PC-3 (cell line): Measurements from ENCODE around the gene ETV6. TPM values are rescaled to one million over a fixed set of nuclear protein-coding genes. Genes with fewer than 3 reads are reported as not detected.

Experiments
- ATAC-seq: fragments of 200-7000 bp; cut with Tn5 transposase; 2 replicates; pipeline ENCODE4 v1.9.1; 2020; ENCODE audit warnings: mild to moderate bottlenecking, moderate library complexity
- BruUV-seq: library from RNA; stranded (reverse); fragments of 400-500 nt; replicated peaks from 2 replicates; lab custom pipeline; 2021; lab: Mats Ljungman, UMichigan
- CTCF ChIA-PET: fragments of 300-600 bp; sonication (Branson Sonifier 250); formaldehyde crosslinking; loops from one replicate; lab custom pipeline; 2022; ENCODE audit warnings: antibody characterized with exemption; lab: Charles Lee
- POLR2A ChIA-PET: fragments of 300-600 bp; sonication (Branson Sonifier 250); formaldehyde crosslinking; loops from one replicate; lab custom pipeline; 2022; ENCODE audit warnings: antibody characterized with exemption; ENCODE audit not compliant: unreplicated experiment; lab: Charles Lee
- DNase-seq: peaks from one replicate; pipeline ENCODE4 v3.0.0-alpha.2; 2015
- H2AFZ ChIP-seq: fragments of 300-600 bp; sonication (generic); 2 replicates; pipeline ENCODE4 v1.6.0; 2016; ENCODE audit warnings: antibody characterized with exemption, low read length
- H3F3A ChIP-seq: fragments of 300-600 bp; sonication (generic); one replicate; pipeline ENCODE4 v1.6.0; 2017; ENCODE audit warnings: antibody characterized with exemption, low read length, control low read depth, mild to moderate bottlenecking; ENCODE audit not compliant: unreplicated experiment
- H3K27ac ChIP-seq: fragments of 300-600 bp; sonication (generic); 2 replicates; pipeline ENCODE4 v1.5.1; 2016; ENCODE audit warnings: mild to moderate bottlenecking, low read length
- H3K27me3 ChIP-seq: fragments of 300-600 bp; sonication (generic); 2 replicates; pipeline ENCODE4 v1.6.1; 2016; ENCODE audit warnings: low read length, mixed read lengths
- H3K36me3 ChIP-seq: fragments of 300-600 bp; sonication (generic); 2 replicates; pipeline ENCODE4 v1.6.1; 2016; ENCODE audit warnings: low read depth, mixed run types, low read length, mixed read lengths
- H3K4me1 ChIP-seq: fragments of 300-600 bp; sonication (generic); 2 replicates; pipeline ENCODE4 v1.5.1; 2016; ENCODE audit warnings: low read length; ENCODE audit not compliant: insufficient read depth
- H3K4me2 ChIP-seq: fragments of 300-600 bp; sonication (generic); 2 replicates; pipeline ENCODE4 v1.6.0; 2016; ENCODE audit warnings: low read length
- H3K4me3 ChIP-seq: fragments of 300-600 bp; sonication (generic); 2 replicates; pipeline ENCODE4 v1.5.1; 2016; ENCODE audit warnings: mild to moderate bottlenecking, low read length, mixed read lengths
- H3K79me2 ChIP-seq: fragments of 300-600 bp; sonication (generic); 2 replicates; pipeline ENCODE4 v1.6.1; 2017; ENCODE audit warnings: low read length, mixed read lengths
- H3K9ac ChIP-seq: fragments of 300-600 bp; sonication (generic); 2 replicates; pipeline ENCODE4 v1.6.0; 2016; ENCODE audit warnings: mild to moderate bottlenecking, low read length
- H3K9me2 ChIP-seq: fragments of 300-600 bp; sonication (generic); replicated peaks from 2 replicates; pipeline ENCODE4 v1.6.1; 2016; ENCODE audit warnings: mixed run types, low read length, mixed read lengths
- H3K9me3 ChIP-seq: fragments of 300-600 bp; sonication (generic); 2 replicates; pipeline ENCODE4 v1.6.1; 2016; ENCODE audit warnings: low read length, mixed read lengths
- H4K20me1 ChIP-seq: fragments of 300-600 bp; sonication (generic); 2 replicates; pipeline ENCODE4 v1.6.1; 2016; ENCODE audit warnings: low read length, mixed read lengths
- CTCF ChIP-seq: fragments of 300-600 bp; sonication (generic); conservative IDR thresholded peaks from 2 replicates; pipeline ENCODE4 v1.5.1; 2017; ENCODE audit warnings: antibody characterized with exemption, low read depth, mild to moderate bottlenecking, low read length
- EZH2 ChIP-seq: fragments of 300-600 bp; sonication (generic); IDR thresholded peaks from one replicate; pipeline ENCODE4 v1.6.1; 2017; ENCODE audit warnings: antibody characterized with exemption, mild to moderate bottlenecking, low read length; ENCODE audit not compliant: unreplicated experiment
- EZH2phosphoT487 ChIP-seq: fragments of 300-600 bp; sonication (generic); IDR thresholded peaks from 2 replicates; pipeline ENCODE4 v1.6.1; 2018; ENCODE audit warnings: mild to moderate bottlenecking, antibody characterized with exemption, low read length, borderline replicate concordance
- intact Hi-C: fragments of 100-400 bp; cut with micrococcal nuclease; formaldehyde crosslinking; loops from 2 replicates; pipeline ENCODE4 v1.9.0; 2023
- total RNA-seq: library from RNA; depleted of rRNA; stranded (reverse); fragments of >200 nt; gene quantifications from 2 replicates; pipeline ENCODE4 v1.2.3, GENCODE V29; 2014

Gene ETV6
- total RNA-seq, 1 experiment from 2014 or later: 5.0 TPM

GRCh38 chr12:11655842-11656241 lies 6.4 kb downstream of the ETV6 start:
- ChIA-PET POLR2A (no interaction called here), CTCF (no interaction called here)
- Histone ChIP-seq H3K9me2 (no peaks in the 10 kb centered on the region), H3K79me2 (peaks cover 55% of the 10 kb centered on the region), H3K27ac (no peak overlapping the region), H3K4me1 (peaks cover 14% of the 10 kb centered on the region), H3K9me3 (no peaks in the 10 kb centered on the region), H3K27me3 (no peaks in the 10 kb centered on the region), H3K4me2 (no peak overlapping the region), H3F3A (no peaks in the 10 kb centered on the region), H3K9ac (no peak overlapping the region), H4K20me1 (peaks cover 10% of the 10 kb centered on the region; the same call in 1 of the 2 replicates), H3K4me3 (no peak overlapping the region), H2AFZ (no peak overlapping the region), H3K36me3 (no peaks in the 10 kb centered on the region)
- no peak for DNase-seq
- ATAC-seq: no peak
- intact Hi-C loops: no loop called here
- no TSS peak for BruUV-seq
- TF ChIP-seq CTCF (no peak), EZH2phosphoT487 (no peak), EZH2 (no peak)

GRCh38 chr12:11656550-11656949 lies 7.1 kb downstream of the ETV6 start:
- Histone ChIP-seq H3F3A (no peaks in the 10 kb centered on the region), H3K36me3 (no peaks in the 10 kb centered on the region), H4K20me1 (peaks cover 10% of the 10 kb centered on the region; the same call in 1 of the 2 replicates), H3K9ac (no peak overlapping the region), H3K9me2 (no peaks in the 10 kb centered on the region), H3K9me3 (no peaks in the 10 kb centered on the region), H3K79me2 (peaks cover 48% of the 10 kb centered on the region), H3K4me2 (no peak overlapping the region), H3K27me3 (no peaks in the 10 kb centered on the region), H3K27ac (no peak overlapping the region), H3K4me1 (peaks cover 12% of the 10 kb centered on the region), H2AFZ (no peak overlapping the region), H3K4me3 (no peak overlapping the region)
- DNase-seq (no peak), ATAC-seq (no peak)
- TF ChIP-seq CTCF (no peak), EZH2 (no peak), EZH2phosphoT487 (no peak)
- no TSS peak for BruUV-seq
- ChIA-PET POLR2A (no interaction called here), CTCF (no interaction called here)
- intact Hi-C loops: no loop called here

- BruUV-seq: no TSS peak
- intact Hi-C loops: no loop called here
- no peaks in the 10 kb centered on the region for H3K27me3 ChIP-seq
- TF ChIP-seq EZH2phosphoT487: no peak
- no peak for TF ChIP-seq CTCF
- no peak for TF ChIP-seq EZH2
- peaks cover 2% of the 10 kb centered on the region for H3K4me1 ChIP-seq
- H3K9ac ChIP-seq: no peak overlapping the region
- H3F3A ChIP-seq: no peaks in the 10 kb centered on the region
- POLR2A ChIA-PET: no interaction called here
- no peak overlapping the region for H3K4me3 ChIP-seq
- no peak overlapping the region for H2AFZ ChIP-seq
- DNase-seq (no peak), ATAC-seq (no peak)
- CTCF ChIA-PET: no interaction called here
- no peaks in the 10 kb centered on the region for H3K9me2 ChIP-seq
- no peak overlapping the region for H3K27ac ChIP-seq
- H3K79me2 ChIP-seq: peaks cover 38% of the 10 kb centered on the region
- H4K20me1 ChIP-seq: peaks cover 2% of the 10 kb centered on the region; the same call in 1 of the 2 replicates
- H3K4me2 ChIP-seq: no peak overlapping the region
- no peaks in the 10 kb centered on the region for H3K36me3 ChIP-seq
- H3K9me3 ChIP-seq: no peaks in the 10 kb centered on the region
Measured at GRCh38 chr12:11657511-11657910, 8.0 kb downstream of the ETV6 start.
